HG02938 (cell line): ENCODE measurements around the gene DKK1.

Experiments used
- ATAC-seq: cut with Tn5 transposase; IDR thresholded peaks from one replicate; pipeline ENCODE4 v1.9.1; 2021; ENCODE audit warnings: mild to moderate bottlenecking, moderate library complexity; ENCODE audit not compliant: unreplicated experiment

DKK1 gene

DNA sequence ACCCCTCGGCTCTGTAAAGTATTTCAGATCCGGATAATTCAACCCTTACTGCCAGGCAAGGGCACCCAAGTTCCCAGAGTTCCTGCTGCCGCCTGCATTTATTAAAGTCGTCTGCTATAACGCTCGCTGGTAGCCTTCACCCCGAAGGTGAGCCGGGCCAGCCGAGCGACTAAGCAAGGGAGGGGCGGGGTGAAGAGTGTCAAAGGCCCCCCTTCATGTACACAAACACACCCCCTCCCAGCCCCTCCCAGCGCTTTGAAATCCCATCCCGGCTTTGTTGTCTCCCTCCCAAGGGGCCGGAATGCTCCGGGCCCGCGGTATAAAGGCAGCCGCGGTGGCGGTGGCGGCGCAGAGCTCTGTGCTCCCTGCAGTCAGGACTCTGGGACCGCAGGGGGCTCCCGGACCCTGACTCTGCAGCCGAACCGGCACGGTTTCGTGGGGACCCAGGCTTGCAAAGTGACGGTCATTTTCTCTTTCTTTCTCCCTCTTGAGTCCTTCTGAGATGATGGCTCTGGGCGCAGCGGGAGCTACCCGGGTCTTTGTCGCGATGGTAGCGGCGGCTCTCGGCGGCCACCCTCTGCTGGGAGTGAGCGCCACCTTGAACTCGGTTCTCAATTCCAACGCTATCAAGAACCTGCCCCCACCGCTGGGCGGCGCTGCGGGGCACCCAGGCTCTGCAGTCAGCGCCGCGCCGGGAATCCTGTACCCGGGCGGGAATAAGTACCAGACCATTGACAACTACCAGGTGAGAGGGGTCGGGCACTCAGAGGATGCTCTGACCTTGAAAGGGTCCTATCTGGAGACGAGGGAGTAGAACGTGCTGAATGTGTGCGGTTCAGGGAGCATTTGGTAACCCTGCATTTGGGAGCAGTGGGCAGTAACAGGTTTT is at the start of gene DKK1:
Gene DKK1 (plus strand): TSS at position 349 of the 889 bp plus-strand sequence. CDS start 154 bp downstream, at position 503.
- no peak for ATAC-seq

DNA sequence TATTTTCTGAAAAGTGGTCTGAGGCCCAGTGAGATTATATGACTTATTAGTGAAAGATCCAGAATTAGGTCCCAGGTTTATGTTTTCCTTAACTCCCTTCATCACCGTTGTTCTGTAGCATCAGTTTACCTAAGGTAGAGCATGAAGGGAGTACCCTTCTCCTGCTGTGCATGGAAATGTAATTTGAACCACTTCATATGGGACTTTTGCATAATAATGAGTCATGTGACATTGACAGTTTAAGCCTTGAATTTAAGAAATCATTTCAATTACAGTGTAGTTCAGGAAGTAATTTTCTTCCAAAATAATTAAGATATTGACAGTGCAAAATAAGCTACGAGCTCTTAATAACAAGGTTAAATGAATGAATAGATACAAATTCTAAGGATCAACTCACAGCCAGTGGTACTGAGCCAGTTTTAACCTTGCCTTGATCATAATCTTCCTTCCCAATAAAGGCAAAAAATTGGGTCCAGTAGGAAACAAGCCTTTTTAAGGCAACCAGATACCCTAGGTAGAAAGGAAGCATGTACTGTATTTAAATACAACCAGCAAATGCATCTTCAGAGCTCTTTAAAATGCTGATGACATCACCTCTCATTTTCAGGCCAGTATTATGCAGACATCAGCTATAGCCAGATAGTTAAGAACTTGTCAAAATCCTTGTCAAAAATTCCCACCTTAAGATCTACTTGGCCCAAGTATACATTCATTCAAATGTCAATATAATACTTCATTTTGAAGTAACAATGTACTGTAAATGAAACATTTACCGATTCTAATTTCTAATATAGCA is 48.8 kb upstream of the DKK1 start:
- ATAC-seq, result no peak

GRCh38 chr10:52266858-52267257 is 47.2 kb upstream of the DKK1 start:
- no peak for ATAC-seq

DNA sequence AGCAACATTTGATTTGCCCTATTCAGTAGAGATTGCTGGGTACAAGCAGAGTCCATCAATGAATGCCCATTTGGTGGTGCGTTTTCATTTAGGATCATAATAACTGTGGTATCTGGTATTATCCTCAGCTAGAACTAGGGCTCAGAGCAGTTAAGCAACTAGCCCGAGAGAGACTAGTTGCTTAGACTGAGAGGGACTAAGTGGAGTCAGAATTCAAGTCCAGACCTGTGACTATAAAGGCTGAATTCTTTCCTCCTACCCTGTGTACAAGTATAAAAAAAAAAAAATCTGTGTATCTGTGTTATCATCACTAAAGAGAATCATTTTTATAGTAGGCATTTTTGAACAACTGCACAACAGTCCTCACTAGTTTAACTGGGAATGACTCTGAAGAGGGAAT is 45.3 kb upstream of the DKK1 start:
- no peak for ATAC-seq

DNA sequence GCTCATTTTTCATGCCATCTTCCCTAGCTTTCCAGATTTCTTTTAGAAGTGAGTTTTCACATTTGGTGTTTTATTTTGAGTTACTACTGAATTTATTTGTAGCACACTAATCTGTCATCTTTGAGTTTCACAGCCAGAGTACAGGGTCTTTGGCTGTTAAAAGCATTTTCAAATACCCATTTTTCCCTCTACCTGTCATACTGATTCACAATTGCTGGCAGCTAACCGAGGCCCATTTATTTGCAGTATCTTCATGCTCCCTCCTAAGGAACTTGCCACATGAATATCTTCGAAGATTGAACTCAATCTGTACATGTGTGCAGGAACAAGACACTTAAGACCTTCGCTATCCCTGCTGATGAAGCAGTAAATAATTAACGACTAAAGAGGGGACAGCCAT is 44.8 kb upstream of the DKK1 start:
- no peak for ATAC-seq

- no peak for ATAC-seq
Observed at GRCh38 chr10:52276163-52276562, 37.9 kb upstream of the DKK1 start.

DNA sequence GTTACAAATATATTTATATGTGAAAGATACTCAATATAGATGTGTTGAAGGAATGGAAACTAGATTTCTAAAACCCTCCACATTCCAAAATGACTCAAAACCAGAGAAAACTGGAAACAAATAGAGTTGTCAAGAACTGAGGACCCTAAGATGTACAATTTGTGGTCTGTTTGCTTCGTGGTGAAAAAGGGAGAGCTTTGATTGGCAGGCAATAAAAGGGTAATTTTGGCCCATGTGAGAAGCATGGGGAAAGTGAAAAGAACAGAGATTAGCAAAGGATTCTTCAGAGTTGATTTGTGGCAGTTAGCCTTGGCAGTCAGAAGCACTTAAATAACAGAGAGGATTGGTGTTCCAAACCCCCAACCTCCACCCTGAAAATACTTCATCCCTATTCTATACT is 37.1 kb upstream of the DKK1 start:
- no peak for ATAC-seq

DNA sequence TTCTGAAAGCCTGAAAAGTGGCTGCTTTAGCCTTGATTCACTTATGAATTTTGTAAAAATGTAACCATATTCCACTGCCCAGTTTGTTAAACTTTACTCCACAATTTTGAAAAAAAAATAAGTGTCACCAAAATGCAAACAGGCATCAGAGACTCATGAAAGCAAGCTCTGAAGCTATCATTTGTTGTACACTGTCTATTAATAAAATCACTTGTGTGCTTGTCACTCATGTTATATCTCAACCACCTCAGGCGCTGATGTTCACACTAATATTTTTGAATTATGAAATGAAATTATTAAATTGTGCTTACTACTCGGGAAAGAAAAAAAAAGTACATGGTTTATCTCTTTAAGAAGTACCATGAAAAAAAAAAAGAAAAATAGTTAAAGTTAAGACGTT is 34.5 kb upstream of the DKK1 start:
- no peak for ATAC-seq

- no peak for ATAC-seq
Observed at GRCh38 chr10:52280051-52280450, 34.0 kb upstream of the DKK1 start.

GRCh38 chr10:52283174-52283573 is 30.9 kb upstream of the DKK1 start:
- ATAC-seq, result no peak

- peak; percentile 65 for ATAC-seq
Observed at GRCh38 chr10:52284416-52285013, 29.6 kb upstream of the DKK1 start.

- ATAC-seq, result no peak
Observed at GRCh38 chr10:52287866-52288265, 26.2 kb upstream of the DKK1 start.

DNA sequence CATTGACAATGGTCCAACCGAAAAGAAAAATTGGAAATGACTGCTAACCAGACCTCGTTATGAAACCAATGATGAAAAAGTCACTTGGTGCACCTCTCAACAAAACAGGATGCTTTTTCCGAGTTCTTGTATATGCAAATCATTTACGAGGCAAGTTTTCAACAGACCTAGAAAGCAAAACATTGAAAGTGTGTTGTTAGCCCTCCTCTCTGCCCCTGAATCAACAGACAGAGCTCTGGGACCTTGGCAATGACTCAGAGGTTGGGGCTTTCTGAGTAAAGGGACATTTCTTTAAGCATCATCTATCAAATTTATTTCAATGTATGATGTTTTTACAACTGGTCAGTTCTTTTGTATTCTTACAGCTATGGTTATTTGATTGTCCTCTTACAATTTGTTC is 16.3 kb upstream of the DKK1 start:
- no peak for ATAC-seq

DNA sequence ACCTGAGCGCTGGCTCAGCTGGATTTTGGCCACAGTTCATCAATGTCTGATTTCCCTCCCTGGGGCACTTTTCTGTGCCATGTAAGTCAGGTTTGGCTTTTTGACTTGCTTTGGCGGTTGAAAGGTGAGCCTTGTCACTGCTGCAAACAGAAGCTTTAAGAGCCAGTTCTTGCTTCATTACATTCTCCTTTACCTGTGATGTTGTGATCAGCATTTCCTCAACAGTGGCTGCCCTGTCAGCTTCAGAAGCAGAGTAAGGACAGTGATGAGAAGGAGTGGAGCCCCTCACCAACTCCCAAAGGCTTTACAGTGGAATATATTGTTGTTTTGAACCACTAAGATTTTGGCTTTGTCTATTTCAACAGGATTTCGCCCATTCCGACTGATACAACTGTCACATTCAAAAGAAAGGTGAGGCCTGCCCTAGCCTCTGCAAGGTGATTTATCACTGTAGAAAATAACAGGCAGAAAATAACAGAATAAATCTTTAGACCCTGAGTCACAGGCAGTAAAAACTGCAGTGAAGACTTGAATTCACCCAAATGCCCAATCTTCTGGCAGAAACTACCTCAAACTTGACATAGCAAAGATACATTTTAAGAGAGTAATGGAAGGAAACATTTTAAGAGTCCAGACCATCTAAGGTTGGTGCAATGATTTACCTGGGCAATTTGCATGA is 13.3 kb upstream of the DKK1 start:
- ATAC-seq, result no peak

DNA sequence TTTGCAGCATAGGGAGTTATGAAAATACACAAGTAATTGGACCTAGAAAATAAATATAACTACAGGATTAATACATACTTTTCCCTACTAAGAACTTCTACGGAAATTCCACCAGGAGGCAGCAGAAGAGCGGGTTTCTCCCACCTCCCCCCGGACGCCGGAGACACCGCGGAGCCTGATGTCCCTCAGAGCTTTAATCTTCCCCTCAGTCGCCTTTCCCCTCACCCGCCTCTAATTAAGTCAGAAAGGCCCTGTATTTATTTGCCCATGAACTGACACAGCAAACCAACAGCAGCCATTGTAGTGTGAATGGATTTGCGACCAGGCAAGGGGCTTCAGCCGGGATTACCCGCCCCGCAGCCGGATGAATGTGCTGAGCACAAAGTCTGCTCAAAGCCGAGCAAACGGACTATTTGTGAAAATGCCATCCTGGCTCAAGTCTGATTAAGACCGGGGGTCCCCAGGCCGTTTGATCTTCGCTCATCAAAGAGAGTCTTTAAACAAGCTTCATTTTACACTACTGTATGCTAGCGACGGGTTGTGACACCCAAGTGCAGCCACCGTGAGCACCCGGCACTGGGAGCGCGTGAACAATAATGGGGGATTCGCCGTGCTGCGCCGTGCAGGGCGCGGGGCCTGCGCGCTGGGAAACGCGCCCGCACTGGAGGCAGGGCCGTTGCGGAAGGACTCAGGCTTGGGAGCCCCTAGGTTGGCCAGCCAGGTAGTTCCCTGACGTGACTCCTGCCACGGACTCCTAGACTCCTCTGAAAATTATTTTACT is 5.6 kb upstream of the DKK1 start:
- ATAC-seq, result peak; percentile 81

GRCh38 chr10:52312942-52313255 is 1.2 kb upstream of the DKK1 start:
- no peak for ATAC-seq

- ATAC-seq, result no peak
Observed at GRCh38 chr10:52313256-52313932, 687 bp upstream of the DKK1 start.

DNA sequence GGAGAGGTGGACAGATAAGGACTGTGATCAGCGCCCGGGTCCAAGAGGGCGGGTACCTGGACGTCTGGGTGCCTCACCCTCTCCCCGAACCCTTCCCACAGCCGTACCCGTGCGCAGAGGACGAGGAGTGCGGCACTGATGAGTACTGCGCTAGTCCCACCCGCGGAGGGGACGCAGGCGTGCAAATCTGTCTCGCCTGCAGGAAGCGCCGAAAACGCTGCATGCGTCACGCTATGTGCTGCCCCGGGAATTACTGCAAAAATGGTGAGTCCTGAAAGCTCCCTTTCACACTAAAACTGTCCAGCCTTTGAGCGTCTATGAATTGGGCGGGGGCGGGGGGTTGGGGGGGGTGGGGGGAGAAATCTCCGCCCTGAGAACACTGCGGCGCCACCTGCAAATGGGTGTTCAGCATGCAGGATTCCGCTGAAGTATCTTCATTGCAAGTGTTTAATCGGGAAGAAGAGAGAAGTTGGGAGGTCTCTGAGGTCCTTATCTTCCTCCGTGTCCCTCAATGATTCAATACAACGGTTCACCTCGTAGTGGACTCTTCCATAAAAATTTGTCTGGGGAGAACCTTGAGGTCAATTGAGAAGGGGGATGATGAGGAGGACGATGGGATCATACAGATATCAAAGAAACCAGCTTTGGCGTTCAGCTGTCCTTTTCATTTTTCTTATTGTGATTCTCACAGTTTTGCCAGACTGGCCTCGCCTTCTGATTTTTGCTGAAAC is 906 bp downstream of the DKK1 start:
- no peak for ATAC-seq

- ATAC-seq, result no peak
Observed at GRCh38 chr10:52316001-52316400, 1.9 kb downstream of the DKK1 start.
